Psoas muscle (tissue), 8 donors: ENCODE data around the gene CNTNAP2. TPM values are rescaled to one million over a fixed set of nuclear protein-coding genes. Genes with fewer than 3 reads are reported as not detected.

Experiments used
- ATAC-seq, 4 donors: fragments of 200-7000 bp; cut with Tn5 transposase; one replicate each; pipeline ENCODE4 v1.9.1; 2020; ENCODE audit warnings: moderate library complexity in 3 of 4, mild to moderate bottlenecking in 2 of 4
- DNase-seq, 2 donors: peaks; one replicate each; pipeline ENCODE4 v3.0.0-alpha.2; 2020
- H3K27ac ChIP-seq: fragments of 200-600 bp; one replicate; pipeline ENCODE4 v1.8.0; 2022
- H3K27me3 ChIP-seq, 3 donors: fragments of 200-600 bp in 1 of 3; one replicate each; pipeline versions ENCODE4 v1.6.1 to v1.8.0; 2013 to 2022; ENCODE audit warnings: low read length in 2 of 3, mild to moderate bottlenecking in 2 of 3, moderate library complexity in 1 of 3; ENCODE audit not compliant: insufficient read depth in 3 of 3
- H3K36me3 ChIP-seq, 2 donors: fragments of 200-600 bp in 1 of 2; one replicate each; pipeline versions ENCODE4 v1.6.1 to v1.8.0; 2013 to 2022; ENCODE audit warnings: low read depth in 1 of 2, mild to moderate bottlenecking in 1 of 2, moderate library complexity in 1 of 2; ENCODE audit not compliant: insufficient read depth in 1 of 2
- H3K4me1 ChIP-seq: fragments of 200-600 bp; one replicate; pipeline ENCODE4 v1.8.0; 2022
- H3K4me3 ChIP-seq: fragments of 200-600 bp; one replicate; pipeline ENCODE4 v1.8.0; 2022; ENCODE audit warnings: mild to moderate bottlenecking
- H3K9me3 ChIP-seq: fragments of 200-600 bp; one replicate; pipeline ENCODE4 v1.8.0; 2022
- WGBS, 3 donors: extraction: QIAGEN DNeasy Blood & Tissue Kit; methylation state at CpG; one replicate each; pipeline versions ENCODE4 v1.1.6 to v1.1.7; 2013; 5-methylcytosine and 5-hydroxymethylcytosine counted together
- intact Hi-C, 2 donors: fragments of 100-400 bp; cut with DNase I; formaldehyde crosslinking; loops; one replicate each; pipeline versions ENCODE4 v1.11.0 to v1.14.2; 2022
- polyA plus RNA-seq, 3 donors: library from polyadenylated mRNA; stranded (reverse); fragments of 200-250 nt; gene quantifications; one replicate each; pipeline ENCODE4 v1.2.3, GENCODE V29; 2013
- total RNA-seq, 4 donors: library from RNA; stranded (reverse); fragmentation: NEBNext Ultra II Directional in 2 of 4; extraction: Animal tissue kit (Norgen Biotek cat#: 25700) in 2 of 4; gene quantifications; one replicate each; pipeline versions ENCODE4 v1.2.1 to v1.2.4, GENCODE V29; 2021 to 2023
- TF ChIP-seq, protein P1 (sequence below): fragments of 200-600 bp; IDR thresholded peaks from one replicate; pipeline ENCODE4 v1.8.0; 2022; ENCODE audit warnings: antibody characterized with exemption
- donor health status: healthy with polysubstance abuse.
- donor health status: DM: no; HTN: no; CAD: no; lungs with moderate emphysema.
- donor health status: Bipolar disorder and iron deficiency.
- donor health status: healthy.
- donor health status: DM: yes; HTN: yes; CAD: no.
- donor health status: DM: no; HTN: no; CAD: no.
- donor health status: DM: no; HTN: no; CAD: no.
- donor health status: DM: yes; HTN: yes; CAD: no.

Gene CNTNAP2
- total and polyA plus RNA-seq, 7 donors, result 0.01 to 0.13 TPM; not detected in 5

DNA sequence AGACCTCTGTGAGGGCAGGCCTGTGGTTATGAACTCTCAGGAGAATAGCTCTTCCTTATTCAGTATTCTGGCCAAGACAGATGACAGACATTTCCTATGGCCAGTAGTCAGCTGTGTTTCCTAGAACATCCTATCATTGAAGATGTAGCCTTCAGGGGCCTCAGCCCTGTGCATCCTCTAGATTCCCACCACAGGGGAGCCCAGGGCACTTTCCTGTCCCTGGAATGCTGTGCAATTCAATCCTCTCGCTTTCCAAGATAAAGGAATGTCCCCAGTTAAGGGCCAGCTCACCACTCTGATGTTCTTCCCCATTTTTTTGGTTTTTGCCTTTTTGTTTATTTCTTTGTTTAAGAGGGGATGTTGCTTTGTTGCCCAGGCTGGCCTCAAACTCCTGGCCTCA lies 1895.2 kb downstream of the CNTNAP2 start:
- H3K36me3 ChIP-seq, result no peaks in the 10 kb centered on the region
- TF ChIP-seq, protein P1, sequence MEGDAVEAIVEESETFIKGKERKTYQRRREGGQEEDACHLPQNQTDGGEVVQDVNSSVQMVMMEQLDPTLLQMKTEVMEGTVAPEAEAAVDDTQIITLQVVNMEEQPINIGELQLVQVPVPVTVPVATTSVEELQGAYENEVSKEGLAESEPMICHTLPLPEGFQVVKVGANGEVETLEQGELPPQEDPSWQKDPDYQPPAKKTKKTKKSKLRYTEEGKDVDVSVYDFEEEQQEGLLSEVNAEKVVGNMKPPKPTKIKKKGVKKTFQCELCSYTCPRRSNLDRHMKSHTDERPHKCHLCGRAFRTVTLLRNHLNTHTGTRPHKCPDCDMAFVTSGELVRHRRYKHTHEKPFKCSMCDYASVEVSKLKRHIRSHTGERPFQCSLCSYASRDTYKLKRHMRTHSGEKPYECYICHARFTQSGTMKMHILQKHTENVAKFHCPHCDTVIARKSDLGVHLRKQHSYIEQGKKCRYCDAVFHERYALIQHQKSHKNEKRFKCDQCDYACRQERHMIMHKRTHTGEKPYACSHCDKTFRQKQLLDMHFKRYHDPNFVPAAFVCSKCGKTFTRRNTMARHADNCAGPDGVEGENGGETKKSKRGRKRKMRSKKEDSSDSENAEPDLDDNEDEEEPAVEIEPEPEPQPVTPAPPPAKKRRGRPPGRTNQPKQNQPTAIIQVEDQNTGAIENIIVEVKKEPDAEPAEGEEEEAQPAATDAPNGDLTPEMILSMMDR, result no peak
- H3K4me3 ChIP-seq, result no peak overlapping the region
- intact Hi-C loops, result no loop called here
- ATAC-seq (no peak), DNase-seq (no peak)
- no peaks in the 10 kb centered on the region for H3K27me3 ChIP-seq
- no peaks in the 10 kb centered on the region for H3K4me1 ChIP-seq
- no peaks in the 10 kb centered on the region for H3K9me3 ChIP-seq
- no peak overlapping the region for H3K27ac ChIP-seq
- WGBS, 3 donors, result 82 to 84% (median 83%) methylated on average over 1 of the region's 1 CpG

DNA sequence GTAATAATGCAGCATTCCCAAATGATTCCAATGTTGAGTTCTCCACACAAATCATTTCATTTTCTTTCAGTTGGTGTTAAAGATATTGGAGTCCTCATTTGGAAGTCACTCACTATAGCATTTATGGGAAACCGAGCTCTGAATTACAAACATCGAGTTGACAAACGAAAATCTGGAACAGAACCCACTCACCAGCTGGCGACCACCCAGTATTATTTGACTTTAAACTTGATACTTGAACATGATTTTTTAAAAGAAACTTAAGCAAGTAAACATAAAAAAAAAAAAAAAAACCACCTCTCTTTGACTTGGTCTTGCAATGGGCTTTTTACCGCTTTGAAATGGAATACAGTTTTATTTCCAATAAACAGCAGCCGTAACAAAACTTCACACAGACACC lies 1897.4 kb downstream of the CNTNAP2 start:
- no peaks in the 10 kb centered on the region for H3K36me3 ChIP-seq
- TF ChIP-seq, protein P1, result no peak
- DNase-seq (no peak), ATAC-seq (no peak)
- no peak overlapping the region for H3K4me3 ChIP-seq
- no peaks in the 10 kb centered on the region for H3K4me1 ChIP-seq
- no peaks in the 10 kb centered on the region for H3K9me3 ChIP-seq
- intact Hi-C loops, result no loop called here
- 51 to 68% (median 53%) methylated on average over 6 of the region's 6 CpGs for WGBS, 3 donors
- no peak overlapping the region for H3K27ac ChIP-seq
- no peaks in the 10 kb centered on the region for H3K27me3 ChIP-seq

DNA sequence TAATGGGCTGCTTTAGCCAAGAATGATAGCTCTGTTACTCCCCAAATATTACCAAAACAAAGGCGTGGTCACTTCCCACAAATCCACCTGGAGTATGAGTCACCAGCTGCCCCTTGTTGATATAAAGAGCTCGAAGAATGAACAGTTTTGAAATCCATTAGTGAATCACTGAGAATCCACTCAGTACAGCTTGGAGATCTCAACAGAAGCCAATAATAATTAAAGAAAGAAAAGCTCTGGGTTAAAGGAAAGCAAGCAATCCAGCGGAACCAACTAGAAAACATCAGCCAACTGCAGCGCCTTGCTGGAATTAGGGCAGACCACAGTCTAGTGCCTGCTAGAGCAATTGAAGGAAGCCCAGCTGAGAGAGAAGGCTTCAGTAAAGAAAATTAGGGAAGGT lies 1897.9 kb downstream of the CNTNAP2 start:
- Histone ChIP-seq H3K4me3 (no peak overlapping the region), H3K27ac (no peak overlapping the region), H3K27me3 (no peaks in the 10 kb centered on the region), H3K4me1 (no peaks in the 10 kb centered on the region), H3K36me3 (no peaks in the 10 kb centered on the region), H3K9me3 (no peaks in the 10 kb centered on the region)
- intact Hi-C loops, result no loop called here
- DNase-seq (no peak), ATAC-seq (no peak)
- TF ChIP-seq, protein P1, result no peak
- 41 to 52% (median 45%) methylated on average over 4 of the region's 4 CpGs for WGBS, 3 donors

DNA sequence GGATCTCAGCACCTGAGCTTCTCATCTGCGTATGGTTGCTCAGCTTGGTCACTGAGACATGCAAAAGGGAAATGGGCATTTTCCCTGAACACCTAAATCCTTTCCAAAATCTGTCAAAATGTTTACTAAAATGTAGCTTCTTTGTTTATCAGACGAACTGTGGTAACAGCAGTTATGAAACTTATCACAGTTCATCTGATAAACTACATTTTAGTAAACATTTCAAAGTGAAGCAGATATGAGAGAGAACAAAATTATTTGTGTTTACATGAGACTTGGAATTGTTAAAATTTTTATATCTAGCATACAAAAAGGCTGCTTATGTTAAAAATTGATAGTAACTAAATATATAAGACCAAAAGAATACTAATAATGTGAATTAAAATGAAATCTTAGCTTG lies 1900.5 kb downstream of the CNTNAP2 start:
- DNase-seq, result no peak
- no peak overlapping the region for H3K4me3 ChIP-seq
- no peak for ATAC-seq
- H3K27ac ChIP-seq, result no peak overlapping the region
- no peaks in the 10 kb centered on the region for H3K9me3 ChIP-seq
- TF ChIP-seq, protein P1, result no peak
- no peaks in the 10 kb centered on the region for H3K27me3 ChIP-seq
- intact Hi-C loops, result no loop called here
- no peaks in the 10 kb centered on the region for H3K4me1 ChIP-seq
- H3K36me3 ChIP-seq, result no peaks in the 10 kb centered on the region
- WGBS, 3 donors, result 81 to 86% (median 85%) methylated on average over 2 of the region's 2 CpGs

DNA sequence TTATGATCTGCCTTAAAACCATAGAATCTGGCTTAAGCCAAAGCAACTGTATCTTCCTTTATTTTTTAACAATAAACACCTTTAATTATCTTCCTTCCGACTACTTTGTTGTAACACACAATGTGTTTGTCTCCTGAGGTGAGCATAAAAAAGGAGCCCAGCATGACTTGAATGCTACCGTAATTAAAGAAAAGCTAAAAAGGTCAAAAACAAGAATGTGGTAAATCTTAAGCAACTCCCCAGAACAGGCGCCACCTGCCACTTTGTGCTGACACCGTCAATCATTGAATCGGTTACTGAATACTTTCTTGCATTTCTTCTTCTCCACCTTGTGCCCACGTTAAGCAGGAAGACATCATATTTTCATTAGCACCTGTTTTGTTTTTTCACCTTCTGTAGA lies 1904.1 kb downstream of the CNTNAP2 start:
- DNase-seq (no peak), ATAC-seq (no peak)
- no peak overlapping the region for H3K27ac ChIP-seq
- intact Hi-C loops, result no loop called here
- no peaks in the 10 kb centered on the region for H3K36me3 ChIP-seq
- H3K4me1 ChIP-seq, result no peaks in the 10 kb centered on the region
- TF ChIP-seq, protein P1, result no peak
- no peaks in the 10 kb centered on the region for H3K9me3 ChIP-seq
- H3K27me3 ChIP-seq, result no peaks in the 10 kb centered on the region
- no peak overlapping the region for H3K4me3 ChIP-seq
- 49 to 55% (median 55%) methylated on average over 6 of the region's 6 CpGs for WGBS, 3 donors
